Keratinocyte (primary cell): ENCODE measurements around the gene SEC14L2.

Experiments used
- EZH2 ChIP-seq: IDR thresholded peaks from one replicate; pipeline ENCODE4 v1.6.1; 2012; ENCODE audit warnings: inconsistent platforms, mild to moderate bottlenecking, low read length, moderate library complexity
- TF ChIP-seq, protein P1 (sequence below), 3 experiments: IDR thresholded peaks in 1 of 3; conservative IDR thresholded peaks in 1 of 3; optimal IDR thresholded peaks in 1 of 3; 2 replicates in 2 of 3; 3 replicates in 1 of 3; pipeline versions ENCODE3 to v1.5.1; 2011; ENCODE audit warnings: low read length in 3 of 3, mild to moderate bottlenecking in 3 of 3, moderate library complexity in 2 of 3, control low read depth in 1 of 3, inconsistent platforms in 1 of 3; ENCODE audit not compliant: insufficient read depth in 2 of 3; ENCODE audit errors: extremely low read depth in 1 of 3

DNA sequence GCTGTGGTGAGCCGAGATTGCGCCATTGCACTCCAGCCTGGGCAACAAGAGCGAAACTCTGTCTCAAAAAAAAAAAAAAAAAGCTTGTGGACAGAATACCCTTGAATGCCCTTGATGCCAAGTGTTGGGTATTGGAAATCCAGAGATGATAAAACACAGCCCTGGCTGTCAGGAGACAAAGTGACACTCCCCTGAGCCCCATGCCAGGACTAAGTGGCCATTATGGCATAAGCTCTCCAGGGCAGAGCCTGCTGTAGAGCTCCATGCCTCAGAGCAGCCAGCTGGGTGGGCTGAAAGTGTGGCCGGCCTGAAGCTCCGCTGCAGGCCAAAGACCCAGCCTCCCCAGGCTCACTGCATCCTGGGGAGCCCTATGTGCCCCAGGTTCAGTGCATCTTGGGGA lies 14.5 kb upstream of the SEC14L2 start:
- no peak for TF ChIP-seq EZH2
- TF ChIP-seq, protein P1, sequence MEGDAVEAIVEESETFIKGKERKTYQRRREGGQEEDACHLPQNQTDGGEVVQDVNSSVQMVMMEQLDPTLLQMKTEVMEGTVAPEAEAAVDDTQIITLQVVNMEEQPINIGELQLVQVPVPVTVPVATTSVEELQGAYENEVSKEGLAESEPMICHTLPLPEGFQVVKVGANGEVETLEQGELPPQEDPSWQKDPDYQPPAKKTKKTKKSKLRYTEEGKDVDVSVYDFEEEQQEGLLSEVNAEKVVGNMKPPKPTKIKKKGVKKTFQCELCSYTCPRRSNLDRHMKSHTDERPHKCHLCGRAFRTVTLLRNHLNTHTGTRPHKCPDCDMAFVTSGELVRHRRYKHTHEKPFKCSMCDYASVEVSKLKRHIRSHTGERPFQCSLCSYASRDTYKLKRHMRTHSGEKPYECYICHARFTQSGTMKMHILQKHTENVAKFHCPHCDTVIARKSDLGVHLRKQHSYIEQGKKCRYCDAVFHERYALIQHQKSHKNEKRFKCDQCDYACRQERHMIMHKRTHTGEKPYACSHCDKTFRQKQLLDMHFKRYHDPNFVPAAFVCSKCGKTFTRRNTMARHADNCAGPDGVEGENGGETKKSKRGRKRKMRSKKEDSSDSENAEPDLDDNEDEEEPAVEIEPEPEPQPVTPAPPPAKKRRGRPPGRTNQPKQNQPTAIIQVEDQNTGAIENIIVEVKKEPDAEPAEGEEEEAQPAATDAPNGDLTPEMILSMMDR (optimal IDR thresholded peaks at IDR 0.05 in 1 of 3, IDR thresholded peaks at IDR 0.05 in 1 of 3, conservative IDR thresholded peaks at IDR 0.05 in 1 of 3; ENCODE audit: extremely low read depth in 1 of 3, insufficient read depth in 2 of 3, low read length in 3 of 3), result no peak
